ENCODE results near the gene OR6C75. TPM values are rescaled to one million over a fixed set of nuclear protein-coding genes. Genes with fewer than 3 reads are reported as not detected.

Gene OR6C75
- total and polyA plus RNA-seq, 2 of the 4 experiments (the other 2 are of a cell fraction), result not detected

DNA sequence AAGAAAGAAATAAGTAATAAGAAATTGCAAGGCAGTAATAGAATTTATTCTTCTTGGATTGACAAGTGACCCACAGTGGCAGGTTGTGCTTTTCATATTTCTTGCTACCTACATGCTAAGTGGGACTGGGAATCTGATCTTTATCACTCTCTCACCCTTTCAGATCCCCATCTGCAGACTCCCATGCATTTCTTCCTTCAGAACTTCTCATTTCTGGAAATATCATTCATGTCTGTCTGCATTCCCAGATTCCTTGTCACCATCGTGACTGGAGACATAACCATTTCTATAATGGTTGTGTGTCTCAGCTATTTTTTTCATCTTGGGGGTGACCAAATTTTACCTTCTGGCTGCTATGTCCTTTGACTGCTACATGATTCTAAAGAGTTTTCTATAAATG is 33.6 kb downstream of the OR6C75 start:
- intact Hi-C loops (cut with micrococcal nuclease), result no loop called here
- Histone ChIP-seq H3K14ac (replicated peaks; ENCODE audit: low read depth, low read length) (no peak overlapping the region), H3K9me3 (ENCODE audit: control insufficient read depth, insufficient read depth, low read length) (no peaks in the 10 kb centered on the region), H3K4me1 (ENCODE audit: control insufficient read depth, insufficient read depth, low read length) (no peaks in the 10 kb centered on the region), H3K4me3 (ENCODE audit: insufficient read depth, low read depth, low read length) (no peak overlapping the region), H2AK9ac (replicated peaks; ENCODE audit: low read depth, low read length, poor library complexity) (no peak overlapping the region), H3K36me3 (ENCODE audit: control insufficient read depth, insufficient read depth, low read length) (no peaks in the 10 kb centered on the region), H2BK5ac (ENCODE audit: low read depth, low read length, poor library complexity, severe bottlenecking) (no peak overlapping the region), H2AK5ac (ENCODE audit: low read depth, low read length) (no peak overlapping the region), H4K8ac (ENCODE audit: low read depth in 2 of 2, low read length in 2 of 2) (no peak overlapping the region), H3K4ac (ENCODE audit: low read depth, low read length) (no peak overlapping the region), H2BK120ac (ENCODE audit: low read depth, low read length) (no peak overlapping the region), H3K9me1 (ENCODE audit: insufficient read depth, low read length) (no peaks in the 10 kb centered on the region), H3K4me2 (ENCODE audit: low read depth, low read length) (no peak overlapping the region), H2BK20ac (ENCODE audit: low read depth, low read length) (no peak overlapping the region), H3K27me3 (ENCODE audit: control insufficient read depth, insufficient read depth, low read length) (no peaks in the 10 kb centered on the region), H3K18ac (ENCODE audit: low read depth, low read length) (no peak overlapping the region), H2AFZ (replicated peaks; ENCODE audit: low read length, poor library complexity) (no peak overlapping the region), H2BK15ac (ENCODE audit: low read depth, low read length) (no peak overlapping the region), H3K9ac (ENCODE audit: low read depth, low read length) (no peak overlapping the region), H3K56ac (ENCODE audit: extremely low read depth, insufficient read depth, low read length) (no peak overlapping the region), H3K79me1 (ENCODE audit: low read depth in 1 of 2, low read length in 2 of 2) (no peaks in the 10 kb centered on the region), H4K91ac (ENCODE audit: insufficient read depth, low read depth, low read length) (no peak overlapping the region), H3K23ac (ENCODE audit: low read depth, low read length) (no peak overlapping the region), H4K5ac (ENCODE audit: low read depth, low read length) (no peak overlapping the region), H4K20me1 (ENCODE audit: insufficient read depth, low read length) (no peaks in the 10 kb centered on the region), H3K27ac (ENCODE audit: insufficient read depth, low read length) (no peak overlapping the region)
- BruUV-seq (replicated peaks), result no TSS peak
- POLR2A ChIA-PET (ENCODE audit: unreplicated experiment), result no interaction called here
- no peak for TF ChIP-seq MAZ (IDR thresholded peaks at IDR 0.05; ENCODE audit: borderline replicate concordance, low read depth, low read length)
- no peak for TF ChIP-seq MXI1 (IDR thresholded peaks at IDR 0.05; ENCODE audit: borderline replicate concordance, low read depth, low read length)
- TF ChIP-seq POLR2A (IDR thresholded peaks at IDR 0.05; ENCODE audit: low read depth, low read length), result no peak
- TF ChIP-seq NFE2L2 (IDR thresholded peaks at IDR 0.05; ENCODE audit: low read depth, low read length), result no peak
- TF ChIP-seq CHD1 (IDR thresholded peaks at IDR 0.05; ENCODE audit: low read depth, low read length), result no peak
- no peak for TF ChIP-seq SMC3 (IDR thresholded peaks at IDR 0.05; ENCODE audit: low read depth, low read length)
- TF ChIP-seq, protein P1, sequence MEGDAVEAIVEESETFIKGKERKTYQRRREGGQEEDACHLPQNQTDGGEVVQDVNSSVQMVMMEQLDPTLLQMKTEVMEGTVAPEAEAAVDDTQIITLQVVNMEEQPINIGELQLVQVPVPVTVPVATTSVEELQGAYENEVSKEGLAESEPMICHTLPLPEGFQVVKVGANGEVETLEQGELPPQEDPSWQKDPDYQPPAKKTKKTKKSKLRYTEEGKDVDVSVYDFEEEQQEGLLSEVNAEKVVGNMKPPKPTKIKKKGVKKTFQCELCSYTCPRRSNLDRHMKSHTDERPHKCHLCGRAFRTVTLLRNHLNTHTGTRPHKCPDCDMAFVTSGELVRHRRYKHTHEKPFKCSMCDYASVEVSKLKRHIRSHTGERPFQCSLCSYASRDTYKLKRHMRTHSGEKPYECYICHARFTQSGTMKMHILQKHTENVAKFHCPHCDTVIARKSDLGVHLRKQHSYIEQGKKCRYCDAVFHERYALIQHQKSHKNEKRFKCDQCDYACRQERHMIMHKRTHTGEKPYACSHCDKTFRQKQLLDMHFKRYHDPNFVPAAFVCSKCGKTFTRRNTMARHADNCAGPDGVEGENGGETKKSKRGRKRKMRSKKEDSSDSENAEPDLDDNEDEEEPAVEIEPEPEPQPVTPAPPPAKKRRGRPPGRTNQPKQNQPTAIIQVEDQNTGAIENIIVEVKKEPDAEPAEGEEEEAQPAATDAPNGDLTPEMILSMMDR (conservative IDR thresholded peaks at IDR 0.05; ENCODE audit: low read depth, low read length), result no peak
- TF ChIP-seq RCOR1 (IDR thresholded peaks at IDR 0.05; ENCODE audit: insufficient replicate concordance, low read length), result no peak
- TF ChIP-seq, protein P2, sequence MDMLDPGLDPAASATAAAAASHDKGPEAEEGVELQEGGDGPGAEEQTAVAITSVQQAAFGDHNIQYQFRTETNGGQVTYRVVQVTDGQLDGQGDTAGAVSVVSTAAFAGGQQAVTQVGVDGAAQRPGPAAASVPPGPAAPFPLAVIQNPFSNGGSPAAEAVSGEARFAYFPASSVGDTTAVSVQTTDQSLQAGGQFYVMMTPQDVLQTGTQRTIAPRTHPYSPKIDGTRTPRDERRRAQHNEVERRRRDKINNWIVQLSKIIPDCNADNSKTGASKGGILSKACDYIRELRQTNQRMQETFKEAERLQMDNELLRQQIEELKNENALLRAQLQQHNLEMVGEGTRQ (IDR thresholded peaks at IDR 0.05; ENCODE audit: low read depth, low read length), result no peak
- no peak for TF ChIP-seq RFX5 (IDR thresholded peaks at IDR 0.05; ENCODE audit: low read depth, low read length)
- TF ChIP-seq MAFK (IDR thresholded peaks at IDR 0.05; ENCODE audit: low read depth, low read length), result no peak
- TF ChIP-seq RAD21 (IDR thresholded peaks at IDR 0.05; ENCODE audit: low read length), result no peak
- no peak for TF ChIP-seq CEBPB (IDR thresholded peaks at IDR 0.05; ENCODE audit: low read depth, low read length)
- TF ChIP-seq, protein P3, sequence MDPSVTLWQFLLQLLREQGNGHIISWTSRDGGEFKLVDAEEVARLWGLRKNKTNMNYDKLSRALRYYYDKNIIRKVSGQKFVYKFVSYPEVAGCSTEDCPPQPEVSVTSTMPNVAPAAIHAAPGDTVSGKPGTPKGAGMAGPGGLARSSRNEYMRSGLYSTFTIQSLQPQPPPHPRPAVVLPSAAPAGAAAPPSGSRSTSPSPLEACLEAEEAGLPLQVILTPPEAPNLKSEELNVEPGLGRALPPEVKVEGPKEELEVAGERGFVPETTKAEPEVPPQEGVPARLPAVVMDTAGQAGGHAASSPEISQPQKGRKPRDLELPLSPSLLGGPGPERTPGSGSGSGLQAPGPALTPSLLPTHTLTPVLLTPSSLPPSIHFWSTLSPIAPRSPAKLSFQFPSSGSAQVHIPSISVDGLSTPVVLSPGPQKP (IDR thresholded peaks at IDR 0.05; ENCODE audit: borderline replicate concordance, low read depth, low read length), result no peak
- no peak for TF ChIP-seq BHLHE40 (IDR thresholded peaks at IDR 0.05; ENCODE audit: low read depth, low read length)
- TF ChIP-seq FOS (IDR thresholded peaks at IDR 0.05; ENCODE audit: low read depth, low read length), result no peak
- dilution Hi-C loops (cut with HindIII; ENCODE audit: low sequenced_read_pairs, unreplicated experiment), result no loop called here
- ATAC-seq (ENCODE audit: low read depth) (no peak), DNase-seq (no peak)
- in situ Hi-C loops (cut with MboI; ENCODE audit: low sequenced_read_pairs), result no loop called here
- CTCF ChIA-PET, result no interaction called here
- no CpG with 5 or more reads among the region's 1 CpG for WGBS, 2 experiments (ENCODE audit: extremely low coverage in 2 of 2, insufficient read length in 1 of 2)

All from IMR-90 (cell line).